ENCODE results near the gene CACNA1B. TPM values are rescaled to one million over a fixed set of nuclear protein-coding genes. Genes with fewer than 3 reads are reported as not detected.

CACNA1B gene
- total RNA-seq, 1 experiment from 2014 or later: not detected

GRCh38 chr9:137853392-137853995 lies 24.1 kb upstream of the CACNA1B start:
- Histone ChIP-seq H4K20me1 (ENCODE audit: insufficient read depth, low read depth, low read length) (no peaks in the 10 kb centered on the region), H3K9me3 (ENCODE audit: low read length) (no peaks in the 10 kb centered on the region), H3K27me3 (ENCODE audit: low read length) (no peaks in the 10 kb centered on the region), H3K4me3 (ENCODE audit: low read length) (no peak overlapping the region), H2AFZ (ENCODE audit: low read length) (no peak overlapping the region), H3K4me1 (ENCODE audit: low read length) (no peaks in the 10 kb centered on the region), H3K9me2 (replicated peaks; ENCODE audit: insufficient read depth, low read length) (no peaks in the 10 kb centered on the region), H3K9ac (ENCODE audit: low read length) (no peak overlapping the region), H3K4me2 (ENCODE audit: low read depth, low read length, poor library complexity, severe bottlenecking) (no peak overlapping the region), H3K27ac (ENCODE audit: low read length) (no peak overlapping the region), H3K36me3 (ENCODE audit: insufficient read depth, low read length) (no peaks in the 10 kb centered on the region), H3K79me2 (ENCODE audit: low read length) (no peaks in the 10 kb centered on the region)
- no peak for DNase-seq

GRCh38 chr9:137860361-137860760 lies 17.2 kb upstream of the CACNA1B start:
- Histone ChIP-seq H3K4me1 (ENCODE audit: low read length) (no peaks in the 10 kb centered on the region), H3K27me3 (ENCODE audit: low read length) (no peaks in the 10 kb centered on the region), H3K9ac (ENCODE audit: low read length) (no peak overlapping the region), H3K9me2 (replicated peaks; ENCODE audit: insufficient read depth, low read length) (no peaks in the 10 kb centered on the region), H3K36me3 (ENCODE audit: insufficient read depth, low read length) (no peaks in the 10 kb centered on the region), H3K4me2 (ENCODE audit: low read depth, low read length, poor library complexity, severe bottlenecking) (no peak overlapping the region), H3K9me3 (ENCODE audit: low read length) (no peaks in the 10 kb centered on the region), H4K20me1 (ENCODE audit: insufficient read depth, low read depth, low read length) (no peaks in the 10 kb centered on the region), H2AFZ (ENCODE audit: low read length) (no peak overlapping the region), H3K4me3 (ENCODE audit: low read length) (no peak overlapping the region), H3K27ac (ENCODE audit: low read length) (no peak overlapping the region), H3K79me2 (ENCODE audit: low read length) (no peaks in the 10 kb centered on the region)
- DNase-seq: no peak

- H3K27me3 ChIP-seq (ENCODE audit: low read length): no peaks in the 10 kb centered on the region
- H2AFZ ChIP-seq (ENCODE audit: low read length): no peak overlapping the region
- no peaks in the 10 kb centered on the region for H3K9me3 ChIP-seq (ENCODE audit: low read length)
- DNase-seq: no peak
- H3K4me2 ChIP-seq (ENCODE audit: low read depth, low read length, poor library complexity, severe bottlenecking): no peak overlapping the region
- H3K36me3 ChIP-seq (ENCODE audit: insufficient read depth, low read length): no peaks in the 10 kb centered on the region
- H3K9me2 ChIP-seq (replicated peaks; ENCODE audit: insufficient read depth, low read length): no peaks in the 10 kb centered on the region
- no peaks in the 10 kb centered on the region for H3K79me2 ChIP-seq (ENCODE audit: low read length)
- H3K4me1 ChIP-seq (ENCODE audit: low read length): no peaks in the 10 kb centered on the region
- H4K20me1 ChIP-seq (ENCODE audit: insufficient read depth, low read depth, low read length): no peaks in the 10 kb centered on the region
- no peak overlapping the region for H3K4me3 ChIP-seq (ENCODE audit: low read length)
- H3K9ac ChIP-seq (ENCODE audit: low read length): no peak overlapping the region
- no peak overlapping the region for H3K27ac ChIP-seq (ENCODE audit: low read length)
These were observed 11.9 kb upstream of the CACNA1B start for GRCh38 chr9:137865581-137866145.

GRCh38 chr9:137866226-137867141 lies 11.1 kb upstream of the CACNA1B start:
- Histone ChIP-seq H3K27me3 (ENCODE audit: low read length) (no peaks in the 10 kb centered on the region), H3K9me3 (ENCODE audit: low read length) (no peaks in the 10 kb centered on the region), H3K27ac (ENCODE audit: low read length) (no peak overlapping the region), H3K4me2 (ENCODE audit: low read depth, low read length, poor library complexity, severe bottlenecking) (no peak overlapping the region), H3K9ac (ENCODE audit: low read length) (no peak overlapping the region), H3K4me3 (ENCODE audit: low read length) (no peak overlapping the region), H3K9me2 (replicated peaks; ENCODE audit: insufficient read depth, low read length) (no peaks in the 10 kb centered on the region), H2AFZ (ENCODE audit: low read length) (no peak overlapping the region), H4K20me1 (ENCODE audit: insufficient read depth, low read depth, low read length) (no peaks in the 10 kb centered on the region), H3K79me2 (ENCODE audit: low read length) (no peaks in the 10 kb centered on the region), H3K4me1 (ENCODE audit: low read length) (no peaks in the 10 kb centered on the region), H3K36me3 (ENCODE audit: insufficient read depth, low read length) (no peaks in the 10 kb centered on the region)
- DNase-seq: no peak

- no peak overlapping the region for H3K4me3 ChIP-seq (ENCODE audit: low read length)
- DNase-seq: no peak
- H3K9me2 ChIP-seq (replicated peaks; ENCODE audit: insufficient read depth, low read length): no peaks in the 10 kb centered on the region
- no peak overlapping the region for H3K27ac ChIP-seq (ENCODE audit: low read length)
- H2AFZ ChIP-seq (ENCODE audit: low read length): no peak overlapping the region
- H3K9ac ChIP-seq (ENCODE audit: low read length): no peak overlapping the region
- no peaks in the 10 kb centered on the region for H3K9me3 ChIP-seq (ENCODE audit: low read length)
- no peak overlapping the region for H3K4me2 ChIP-seq (ENCODE audit: low read depth, low read length, poor library complexity, severe bottlenecking)
- H4K20me1 ChIP-seq (ENCODE audit: insufficient read depth, low read depth, low read length): no peaks in the 10 kb centered on the region
- H3K27me3 ChIP-seq (ENCODE audit: low read length): no peaks in the 10 kb centered on the region
- H3K79me2 ChIP-seq (ENCODE audit: low read length): no peaks in the 10 kb centered on the region
- no peaks in the 10 kb centered on the region for H3K36me3 ChIP-seq (ENCODE audit: insufficient read depth, low read length)
- no peaks in the 10 kb centered on the region for H3K4me1 ChIP-seq (ENCODE audit: low read length)
These were observed 7.2 kb upstream of the CACNA1B start for GRCh38 chr9:137870432-137870831.

- Histone ChIP-seq H3K9ac (ENCODE audit: low read length) (no peak overlapping the region), H3K9me3 (ENCODE audit: low read length) (no peaks in the 10 kb centered on the region), H4K20me1 (ENCODE audit: insufficient read depth, low read depth, low read length) (no peaks in the 10 kb centered on the region), H3K27me3 (ENCODE audit: low read length) (no peaks in the 10 kb centered on the region), H3K27ac (ENCODE audit: low read length) (no peak overlapping the region), H3K9me2 (replicated peaks; ENCODE audit: insufficient read depth, low read length) (no peaks in the 10 kb centered on the region), H2AFZ (ENCODE audit: low read length) (no peak overlapping the region), H3K36me3 (ENCODE audit: insufficient read depth, low read length) (no peaks in the 10 kb centered on the region), H3K79me2 (ENCODE audit: low read length) (no peaks in the 10 kb centered on the region), H3K4me1 (ENCODE audit: low read length) (no peaks in the 10 kb centered on the region), H3K4me3 (ENCODE audit: low read length) (no peak overlapping the region), H3K4me2 (ENCODE audit: low read depth, low read length, poor library complexity, severe bottlenecking) (no peak overlapping the region)
- DNase-seq: no peak
These were observed 5.3 kb upstream of the CACNA1B start for GRCh38 chr9:137872296-137872695.

GRCh38 chr9:137873408-137873807 lies 4.2 kb upstream of the CACNA1B start:
- no peaks in the 10 kb centered on the region for H3K9me2 ChIP-seq (replicated peaks; ENCODE audit: insufficient read depth, low read length)
- no peaks in the 10 kb centered on the region for H3K79me2 ChIP-seq (ENCODE audit: low read length)
- no peaks in the 10 kb centered on the region for H3K4me1 ChIP-seq (ENCODE audit: low read length)
- no peak overlapping the region for H3K4me2 ChIP-seq (ENCODE audit: low read depth, low read length, poor library complexity, severe bottlenecking)
- no peaks in the 10 kb centered on the region for H3K36me3 ChIP-seq (ENCODE audit: insufficient read depth, low read length)
- no peak overlapping the region for H3K9ac ChIP-seq (ENCODE audit: low read length)
- no peak for DNase-seq
- H3K27ac ChIP-seq (ENCODE audit: low read length): no peak overlapping the region
- H2AFZ ChIP-seq (ENCODE audit: low read length): no peak overlapping the region
- H4K20me1 ChIP-seq (ENCODE audit: insufficient read depth, low read depth, low read length): no peaks in the 10 kb centered on the region
- H3K4me3 ChIP-seq (ENCODE audit: low read length): no peak overlapping the region
- H3K27me3 ChIP-seq (ENCODE audit: low read length): no peaks in the 10 kb centered on the region
- no peaks in the 10 kb centered on the region for H3K9me3 ChIP-seq (ENCODE audit: low read length)

- H4K20me1 ChIP-seq (ENCODE audit: insufficient read depth, low read depth, low read length): no peaks in the 10 kb centered on the region
- H3K4me3 ChIP-seq (ENCODE audit: low read length): no peak overlapping the region
- H3K27me3 ChIP-seq (ENCODE audit: low read length): no peaks in the 10 kb centered on the region
- H2AFZ ChIP-seq (ENCODE audit: low read length): no peak overlapping the region
- H3K9me2 ChIP-seq (replicated peaks; ENCODE audit: insufficient read depth, low read length): no peaks in the 10 kb centered on the region
- H3K9me3 ChIP-seq (ENCODE audit: low read length): no peaks in the 10 kb centered on the region
- H3K36me3 ChIP-seq (ENCODE audit: insufficient read depth, low read length): no peaks in the 10 kb centered on the region
- H3K4me1 ChIP-seq (ENCODE audit: low read length): no peaks in the 10 kb centered on the region
- H3K27ac ChIP-seq (ENCODE audit: low read length): no peak overlapping the region
- no peak overlapping the region for H3K9ac ChIP-seq (ENCODE audit: low read length)
- no peaks in the 10 kb centered on the region for H3K79me2 ChIP-seq (ENCODE audit: low read length)
- no peak overlapping the region for H3K4me2 ChIP-seq (ENCODE audit: low read depth, low read length, poor library complexity, severe bottlenecking)
- DNase-seq: no peak
These were observed 3.7 kb upstream of the CACNA1B start for GRCh38 chr9:137873858-137874362.

Data from Karpas-422 (cell line).